NK-92 (cell line): ENCODE measurements around the gene SMG6.
"Not testable (repeated sequence)": the region's sequence is repeated elsewhere in the genome, so short reads cannot be mapped to it uniquely, and the experiment has no call there.

ENCODE experiments used
- DNase-seq: peaks from one replicate; lab custom pipeline; 2025; ENCODE audit not compliant: unreplicated experiment; lab: John Stamatoyannopoulos, UW

SMG6 gene

GRCh38 chr17:2309338-2310154 lies 6.0 kb upstream of the SMG6 start:
- no peak for DNase-seq

GRCh38 chr17:2304931-2305330 lies 1.3 kb upstream of the SMG6 start:
- no peak for DNase-seq

GRCh38 chr17:2302778-2303203 lies 794 bp downstream of the SMG6 start:
- no peak for DNase-seq

GRCh38 chr17:2299756-2300155 lies 3.8 kb downstream of the SMG6 start:
- no peak for DNase-seq

GRCh38 chr17:2299136-2299535 lies 4.4 kb downstream of the SMG6 start:
- no peak for DNase-seq

- DNase-seq = no peak
Observed at GRCh38 chr17:2297023-2297422, 6.6 kb downstream of the SMG6 start.

GRCh38 chr17:2295575-2295974 lies 8.0 kb downstream of the SMG6 start:
- no peak for DNase-seq

- no peak for DNase-seq
Observed at GRCh38 chr17:2292100-2292499, 11.5 kb downstream of the SMG6 start.

GRCh38 chr17:2289878-2290478 lies 13.6 kb downstream of the SMG6 start:
- DNase-seq = no peak

GRCh38 chr17:2283302-2283701 lies 20.3 kb downstream of the SMG6 start:
- no peak for DNase-seq

- DNase-seq = no peak
Observed at GRCh38 chr17:2282297-2282873, 21.2 kb downstream of the SMG6 start.

- DNase-seq = no peak
Observed at GRCh38 chr17:2279707-2280106, 23.9 kb downstream of the SMG6 start.

GRCh38 chr17:2277429-2278170 lies 26.0 kb downstream of the SMG6 start:
- DNase-seq = no peak

- DNase-seq = no peak
Observed at GRCh38 chr17:2275722-2276121, 27.9 kb downstream of the SMG6 start.

- no peak for DNase-seq
Observed at GRCh38 chr17:2274414-2274813, 29.2 kb downstream of the SMG6 start.

GRCh38 chr17:2271985-2272702 lies 31.4 kb downstream of the SMG6 start:
- no peak for DNase-seq

- no peak for DNase-seq
Observed at GRCh38 chr17:2267354-2267753, 36.2 kb downstream of the SMG6 start.

- no peak for DNase-seq
Observed at GRCh38 chr17:2266865-2267228, 36.7 kb downstream of the SMG6 start.

GRCh38 chr17:2266045-2266864 lies 37.3 kb downstream of the SMG6 start:
- no peak for DNase-seq

- DNase-seq = not testable (repeated sequence)
Observed at GRCh38 chr17:2265166-2265565, 38.4 kb downstream of the SMG6 start.
